SK-N-SH treated with all-trans-retinoic acid at 6 μM for 48 hours (cell line): Measurements from ENCODE around the gene RASA2.

Source experiments
- ARNTL ChIP-seq: fragments of 450-650 bp; formaldehyde crosslinking; IDR thresholded peaks from 2 replicates; pipeline ENCODE4 v1.5.0; 2020; ENCODE audit warnings: low read depth, mild to moderate bottlenecking, moderate library complexity, borderline replicate concordance
- ISL1 ChIP-seq: fragments of 250-450 bp; sonication (Bioruptor Pico); IDR thresholded peaks from 2 replicates; pipeline ENCODE4 v2.1.2; 2022; ENCODE audit warnings: mild to moderate bottlenecking, moderate library complexity
- SNAI2 ChIP-seq: fragments of 250-450 bp; sonication (Bioruptor Pico); IDR thresholded peaks from 2 replicates; pipeline ENCODE4 v1.5.0; 2020; ENCODE audit warnings: mild to moderate bottlenecking, moderate library complexity
- ZC3H10 ChIP-seq: fragments of 250-450 bp; sonication (Bioruptor Pico); IDR thresholded peaks from 2 replicates; pipeline ENCODE4 v1.5.1; 2021; ENCODE audit warnings: mild to moderate bottlenecking, moderate library complexity
- ZFP3 ChIP-seq: fragments of 250-450 bp; sonication (Bioruptor Pico); IDR thresholded peaks from 2 replicates; pipeline ENCODE4 v1.5.0; 2020; ENCODE audit warnings: mild to moderate bottlenecking, moderate library complexity
- ZNF565 ChIP-seq: fragments of 450-650 bp; formaldehyde crosslinking; conservative IDR thresholded peaks from 2 replicates; pipeline ENCODE4 v1.5.0; 2020; ENCODE audit warnings: low read depth, mild to moderate bottlenecking, moderate library complexity
- ZNF8 ChIP-seq: fragments of 450-650 bp; formaldehyde crosslinking; IDR thresholded peaks from 2 replicates; pipeline ENCODE4 v1.5.0; 2020; ENCODE audit warnings: mild to moderate bottlenecking, moderate library complexity
- TF ChIP-seq, protein P1 (sequence below): fragments of 250-450 bp; sonication (Bioruptor Pico); IDR thresholded peaks from 2 replicates; pipeline ENCODE4 v1.5.0; 2020; ENCODE audit warnings: mild to moderate bottlenecking, moderate library complexity
- TF ChIP-seq, protein P2 (sequence below): fragments of 250-450 bp; sonication (Bioruptor Pico); IDR thresholded peaks from 2 replicates; pipeline ENCODE4 v1.8.0; 2020; ENCODE audit warnings: mild to moderate bottlenecking, moderate library complexity, borderline replicate concordance

DNA sequence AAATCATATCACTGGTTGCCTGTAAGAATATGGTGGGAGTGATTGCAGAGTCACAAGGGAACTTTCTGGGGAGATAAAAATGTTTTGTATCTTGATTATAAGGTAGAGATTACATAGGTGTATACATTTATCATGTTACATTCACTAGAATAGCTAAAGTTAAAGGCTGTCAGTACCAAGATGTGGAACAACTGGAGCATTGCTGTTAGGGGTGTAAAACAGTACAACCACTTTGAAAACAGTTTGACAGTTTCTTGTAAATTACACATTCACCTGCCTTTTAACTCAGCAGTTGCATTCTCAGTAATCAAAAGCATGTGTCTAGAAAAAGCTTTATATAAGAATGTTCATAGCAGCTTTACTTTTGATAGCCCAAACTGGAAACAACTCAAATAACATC, 27.6 kb downstream of the RASA2 start:
- TF ChIP-seq SNAI2 (CRISPR knock-in tag) (no peak), ZNF8 (CRISPR knock-in tag) (no peak), ISL1 (CRISPR knock-in tag) (no peak), ZNF565 (CRISPR knock-in tag) (no peak), ZFP3 (CRISPR knock-in tag) (no peak), ARNTL (CRISPR knock-in tag) (no peak), ZC3H10 (no peak)
- TF ChIP-seq, protein P1, sequence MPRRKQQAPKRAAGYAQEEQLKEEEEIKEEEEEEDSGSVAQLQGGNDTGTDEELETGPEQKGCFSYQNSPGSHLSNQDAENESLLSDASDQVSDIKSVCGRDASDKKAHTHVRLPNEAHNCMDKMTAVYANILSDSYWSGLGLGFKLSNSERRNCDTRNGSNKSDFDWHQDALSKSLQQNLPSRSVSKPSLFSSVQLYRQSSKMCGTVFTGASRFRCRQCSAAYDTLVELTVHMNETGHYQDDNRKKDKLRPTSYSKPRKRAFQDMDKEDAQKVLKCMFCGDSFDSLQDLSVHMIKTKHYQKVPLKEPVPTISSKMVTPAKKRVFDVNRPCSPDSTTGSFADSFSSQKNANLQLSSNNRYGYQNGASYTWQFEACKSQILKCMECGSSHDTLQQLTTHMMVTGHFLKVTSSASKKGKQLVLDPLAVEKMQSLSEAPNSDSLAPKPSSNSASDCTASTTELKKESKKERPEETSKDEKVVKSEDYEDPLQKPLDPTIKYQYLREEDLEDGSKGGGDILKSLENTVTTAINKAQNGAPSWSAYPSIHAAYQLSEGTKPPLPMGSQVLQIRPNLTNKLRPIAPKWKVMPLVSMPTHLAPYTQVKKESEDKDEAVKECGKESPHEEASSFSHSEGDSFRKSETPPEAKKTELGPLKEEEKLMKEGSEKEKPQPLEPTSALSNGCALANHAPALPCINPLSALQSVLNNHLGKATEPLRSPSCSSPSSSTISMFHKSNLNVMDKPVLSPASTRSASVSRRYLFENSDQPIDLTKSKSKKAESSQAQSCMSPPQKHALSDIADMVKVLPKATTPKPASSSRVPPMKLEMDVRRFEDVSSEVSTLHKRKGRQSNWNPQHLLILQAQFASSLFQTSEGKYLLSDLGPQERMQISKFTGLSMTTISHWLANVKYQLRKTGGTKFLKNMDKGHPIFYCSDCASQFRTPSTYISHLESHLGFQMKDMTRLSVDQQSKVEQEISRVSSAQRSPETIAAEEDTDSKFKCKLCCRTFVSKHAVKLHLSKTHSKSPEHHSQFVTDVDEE: no peak
- TF ChIP-seq, protein P2, sequence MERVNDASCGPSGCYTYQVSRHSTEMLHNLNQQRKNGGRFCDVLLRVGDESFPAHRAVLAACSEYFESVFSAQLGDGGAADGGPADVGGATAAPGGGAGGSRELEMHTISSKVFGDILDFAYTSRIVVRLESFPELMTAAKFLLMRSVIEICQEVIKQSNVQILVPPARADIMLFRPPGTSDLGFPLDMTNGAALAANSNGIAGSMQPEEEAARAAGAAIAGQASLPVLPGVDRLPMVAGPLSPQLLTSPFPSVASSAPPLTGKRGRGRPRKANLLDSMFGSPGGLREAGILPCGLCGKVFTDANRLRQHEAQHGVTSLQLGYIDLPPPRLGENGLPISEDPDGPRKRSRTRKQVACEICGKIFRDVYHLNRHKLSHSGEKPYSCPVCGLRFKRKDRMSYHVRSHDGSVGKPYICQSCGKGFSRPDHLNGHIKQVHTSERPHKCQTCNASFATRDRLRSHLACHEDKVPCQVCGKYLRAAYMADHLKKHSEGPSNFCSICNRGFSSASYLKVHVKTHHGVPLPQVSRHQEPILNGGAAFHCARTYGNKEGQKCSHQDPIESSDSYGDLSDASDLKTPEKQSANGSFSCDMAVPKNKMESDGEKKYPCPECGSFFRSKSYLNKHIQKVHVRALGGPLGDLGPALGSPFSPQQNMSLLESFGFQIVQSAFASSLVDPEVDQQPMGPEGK (CRISPR knock-in tag): no peak
